WTC11 (cell line): Measurements from ENCODE around the gene PPP1R18. TPM values are rescaled to one million over a fixed set of nuclear protein-coding genes. Genes with fewer than 3 reads are reported as not detected.

ENCODE experiments used
- ATAC-seq: fragments of 200-7000 bp; cut with Tn5 transposase; 2 replicates; pipeline ENCODE4 v1.10.0; 2021; ENCODE audit warnings: mild to moderate bottlenecking, moderate library complexity
- CTCF ChIA-PET: fragments of 300-600 bp; sonication (Branson Sonifier 250); formaldehyde crosslinking; loops from one replicate; lab custom pipeline; 2021; ENCODE audit warnings: antibody characterized with exemption; lab: Charles Lee
- POLR2A ChIA-PET: fragments of 350-600 bp; sonication (Branson Sonifier 250); formaldehyde crosslinking; loops from one replicate; lab custom pipeline; 2021; ENCODE audit warnings: antibody characterized with exemption; lab: Charles Lee
- DNase-seq: peaks from one replicate; pipeline ENCODE4 v3.0.0; 2021; ENCODE audit warnings: low spot score
- H3K27ac Mint-ChIP-seq: 2 replicates; pipeline ENCODE4 v1.8.0; 2021; ENCODE audit warnings: mixed read lengths
- H3K27me3 Mint-ChIP-seq: 2 replicates; pipeline ENCODE4 v1.8.0; 2021; ENCODE audit warnings: low read depth, mild to moderate bottlenecking, moderate library complexity, mixed read lengths
- H3K36me3 Mint-ChIP-seq: 2 replicates; pipeline ENCODE4 v1.8.0; 2021; ENCODE audit warnings: mixed read lengths
- H3K4me1 Mint-ChIP-seq: 2 replicates; pipeline ENCODE4 v1.8.0; 2022; ENCODE audit warnings: mixed read lengths
- H3K4me3 Mint-ChIP-seq: 2 replicates; pipeline ENCODE4 v1.8.0; 2021; ENCODE audit warnings: mild to moderate bottlenecking, moderate library complexity, mixed read lengths
- H3K9me3 Mint-ChIP-seq: 2 replicates; pipeline ENCODE4 v1.8.0; 2021; ENCODE audit warnings: mixed read lengths
- AR ChIP-seq: fragments of 250-450 bp; sonication (Bioruptor Pico); IDR thresholded peaks from 2 replicates; pipeline ENCODE4 v1.9.0; 2021; ENCODE audit warnings: mild to moderate bottlenecking
- ATF2 ChIP-seq: sonication (generic); formaldehyde crosslinking; IDR thresholded peaks from 2 replicates; pipeline ENCODE4 v1.8.1; 2022; ENCODE audit warnings: low read depth, missing genetic modification reagents, borderline replicate concordance
- CREB1 ChIP-seq: sonication (generic); formaldehyde crosslinking; IDR thresholded peaks from 2 replicates; pipeline ENCODE4 v1.8.0; 2023; ENCODE audit warnings: mild to moderate bottlenecking, missing genetic modification reagents
- E2F5 ChIP-seq: sonication (generic); formaldehyde crosslinking; IDR thresholded peaks from 2 replicates; pipeline ENCODE4 v1.8.1; 2022; ENCODE audit warnings: mild to moderate bottlenecking, moderate library complexity, missing genetic modification reagents
- FOXK1 ChIP-seq: sonication (generic); formaldehyde crosslinking; IDR thresholded peaks from 2 replicates; pipeline ENCODE4 v1.8.0; 2022; ENCODE audit warnings: mild to moderate bottlenecking, moderate library complexity, missing genetic modification reagents
- GTF2I ChIP-seq: fragments of 250-450 bp; sonication (Bioruptor Pico); conservative IDR thresholded peaks from 2 replicates; pipeline ENCODE4 v1.4.0; 2021; ENCODE audit warnings: mild to moderate bottlenecking
- HMGXB4 ChIP-seq: sonication (generic); formaldehyde crosslinking; IDR thresholded peaks from 2 replicates; pipeline ENCODE4 v1.8.1; 2023; ENCODE audit warnings: mild to moderate bottlenecking, moderate library complexity, missing genetic modification reagents
- JAZF1 ChIP-seq: fragments of 250-450 bp; sonication (Bioruptor Pico); IDR thresholded peaks from 2 replicates; pipeline ENCODE4 v1.9.0; 2021; ENCODE audit warnings: moderate library complexity, mild to moderate bottlenecking, inconsistent platforms
- JUN ChIP-seq: sonication (generic); formaldehyde crosslinking; IDR thresholded peaks from 2 replicates; pipeline ENCODE4 v1.8.0; 2023; ENCODE audit warnings: mild to moderate bottlenecking, missing genetic modification reagents
- NFATC4 ChIP-seq: fragments of 250-450 bp; sonication (Bioruptor Pico); IDR thresholded peaks from 2 replicates; pipeline ENCODE4 v1.9.0; 2021; ENCODE audit warnings: mild to moderate bottlenecking
- PREB ChIP-seq: sonication (generic); formaldehyde crosslinking; IDR thresholded peaks from 2 replicates; pipeline ENCODE4 v1.8.1; 2022; ENCODE audit warnings: mild to moderate bottlenecking, missing genetic modification reagents, moderate library complexity, borderline replicate concordance
- PRRX2 ChIP-seq: fragments of 250-450 bp; sonication (Bioruptor Pico); IDR thresholded peaks from 2 replicates; pipeline ENCODE4 v1.8.0; 2021; ENCODE audit warnings: mild to moderate bottlenecking
- SMAD4 ChIP-seq: sonication (generic); formaldehyde crosslinking; IDR thresholded peaks from 2 replicates; pipeline ENCODE4 v1.8.0; 2022; ENCODE audit warnings: mild to moderate bottlenecking, missing genetic modification reagents
- ZNF121 ChIP-seq: sonication (generic); formaldehyde crosslinking; IDR thresholded peaks from 2 replicates; pipeline ENCODE4 v1.8.0; 2023; ENCODE audit warnings: missing genetic modification reagents
- ZNF263 ChIP-seq: sonication (generic); formaldehyde crosslinking; IDR thresholded peaks from 2 replicates; pipeline ENCODE4 v1.8.1; 2022; ENCODE audit warnings: low read depth, mild to moderate bottlenecking, moderate library complexity, missing genetic modification reagents
- ZNF532 ChIP-seq: fragments of 250-450 bp; sonication (Bioruptor Pico); IDR thresholded peaks from 2 replicates; pipeline ENCODE4 v1.9.0; 2021; ENCODE audit warnings: mild to moderate bottlenecking, borderline replicate concordance
- total RNA-seq: library from RNA; stranded (reverse); gene quantifications from 3 replicates; pipeline ENCODE4 v1.2.3, GENCODE V29; 2021

Gene PPP1R18
- total RNA-seq, 1 experiment from 2014 or later = 36.5 TPM

- Mint-ChIP-seq H3K4me1 (peaks cover 22% of the 10 kb centered on the region), H3K4me3 (no peak overlapping the region)
- TF ChIP-seq JUN = no peak
- no peak for TF ChIP-seq PREB (CRISPR knock-in tag)
- TF ChIP-seq JAZF1 (CRISPR knock-in tag) = no peak
- no peak for TF ChIP-seq GTF2I (CRISPR knock-in tag)
- TF ChIP-seq FOXK1 (CRISPR knock-in tag) = no peak
- TF ChIP-seq ATF2 (CRISPR knock-in tag) = no peak
- TF ChIP-seq, all 79 proteins: peak for 0
- CTCF ChIA-PET = interaction anchor here (0.6 to 1.4 kb wide), 7 partner anchors 14 to 582 kb away, joined by 3 to 7 read pairs (median 3); partner anchors contain the start of gene FLOT1
- peaks cover 45% of the 10 kb centered on the region for H3K36me3 Mint-ChIP-seq
- no peak for ATAC-seq
- no peak for DNase-seq
- H3K9me3 Mint-ChIP-seq = no peaks in the 10 kb centered on the region
- peak overlapping the region; percentile 43; the same call in 1 of the 2 replicates for H3K27ac Mint-ChIP-seq
- POLR2A ChIA-PET = interaction anchor here (1.3 kb wide), 1 partner anchor 11 kb away, joined by 3 read pairs; the partner anchor contains the start of gene MDC1
- no peaks in the 10 kb centered on the region for H3K27me3 Mint-ChIP-seq
These were observed 41.6 kb upstream of the PPP1R18 start for GRCh38 chr6:30727920-30728553.

GRCh38 chr6:30726506-30727413 is 40.3 kb upstream of the PPP1R18 start:
- Mint-ChIP-seq H3K36me3 (peaks cover 58% of the 10 kb centered on the region), H3K27ac (no peak overlapping the region), H3K27me3 (no peaks in the 10 kb centered on the region), H3K4me1 (peaks cover 32% of the 10 kb centered on the region), H3K9me3 (no peaks in the 10 kb centered on the region), H3K4me3 (no peak overlapping the region)
- ChIA-PET CTCF (interaction anchor here (1.0 to 1.9 kb wide), 3 partner anchors 48 to 361 kb away, joined by 3 to 7 read pairs (median 7); partner anchors contain the start of gene DHX16), POLR2A (interaction anchor here (0.6 to 1.6 kb wide), 2 partner anchors 10 to 157 kb away, joined by 6 to 8 read pairs; partner anchors contain the start of gene MDC1)
- DNase-seq = no peak
- no peak for ATAC-seq
- TF ChIP-seq CREB1 (CRISPR knock-in tag) (no peak), SMAD4 (CRISPR knock-in tag) (no peak), PRRX2 (CRISPR knock-in tag) (peak; percentile 63; the same call in 1 of the 2 replicates), HMGXB4 (CRISPR knock-in tag) (no peak), AR (CRISPR knock-in tag) (peak; percentile 82; the same call in 1 of the 2 replicates), ZNF263 (CRISPR knock-in tag) (no peak), NFATC4 (CRISPR knock-in tag) (peak; percentile 59; the same call in 1 of the 2 replicates), E2F5 (CRISPR knock-in tag) (no peak), ZNF532 (CRISPR knock-in tag) (peak; percentile 47; the same call in 1 of the 2 replicates), ZNF121 (CRISPR knock-in tag) (peak; percentile 87)
